Heart left ventricle (tissue), 16 donors: ENCODE measurements around the gene ARHGAP10. TPM values are rescaled to one million over a fixed set of nuclear protein-coding genes. Genes with fewer than 3 reads are reported as not detected.
A peak's percentile ranks its signal among the peaks of the same experiment; 100 is the strongest.

Experiments
- ATAC-seq, 4 donors: fragments of 200-7000 bp; cut with Tn5 transposase; one replicate each; pipeline ENCODE4 v1.9.1; 2020 to 2022; ENCODE audit warnings: moderate library complexity in 4 of 4, mild to moderate bottlenecking in 3 of 4, moderate number of reproducible peaks in 1 of 4
- DNase-seq, 5 donors: peaks; one replicate each; pipeline ENCODE4 v3.0.0-alpha.2; 2020
- H3K27ac ChIP-seq, 12 donors: fragments of 200-600 bp; sonication (generic) in 4 of 12; one replicate each; pipeline versions ENCODE4 v1.5.0 to v1.8.0; 2016 to 2022; ENCODE audit warnings: mild to moderate bottlenecking in 2 of 12
- H3K27me3 ChIP-seq, 9 donors: fragments of 200-600 bp; sonication (generic) in 2 of 9; one replicate each; pipeline versions ENCODE4 v1.5.1 to v1.8.0; 2016 to 2022; ENCODE audit warnings: mild to moderate bottlenecking in 3 of 9
- H3K36me3 ChIP-seq, 9 donors: fragments of 200-600 bp; sonication (generic) in 2 of 9; one replicate each; pipeline versions ENCODE4 v1.5.0 to v1.8.0; 2018 to 2022; ENCODE audit warnings: mild to moderate bottlenecking in 2 of 9
- H3K4me1 ChIP-seq, 12 donors: fragments of 200-600 bp; sonication (generic) in 4 of 12; one replicate each; pipeline versions ENCODE4 v1.5.0 to v1.8.0; 2016 to 2022; ENCODE audit warnings: mild to moderate bottlenecking in 3 of 12
- H3K4me3 ChIP-seq, 12 donors: fragments of 200-600 bp; sonication (generic) in 4 of 12; one replicate each; pipeline versions ENCODE4 v1.5.0 to v1.8.0; 2017 to 2022; ENCODE audit warnings: mild to moderate bottlenecking in 9 of 12, moderate library complexity in 4 of 12
- H3K9me3 ChIP-seq, 12 donors: fragments of 200-600 bp; sonication (generic) in 4 of 12; one replicate each; pipeline versions ENCODE4 v1.5.0 to v1.8.0; 2016 to 2022; ENCODE audit warnings: mild to moderate bottlenecking in 1 of 12
- POLR2A ChIP-seq, 2 donors: fragments of 450-650 bp; IDR thresholded peaks; one replicate each; pipeline ENCODE4 v1.6.1; 2017; ENCODE audit warnings: antibody characterized with exemption in 2 of 2, mild to moderate bottlenecking in 2 of 2, moderate library complexity in 2 of 2
- WGBS, 4 donors: extraction: QIAGEN DNeasy Blood & Tissue Kit in 2 of 4; methylation state at CpG; one replicate each; pipeline versions ENCODE4 v1.1.5 to v1.1.7; 2013 to 2018; 5-methylcytosine and 5-hydroxymethylcytosine counted together
- intact Hi-C, 10 donors: fragments of 100-400 bp; cut with DNase I; formaldehyde crosslinking; loops; one replicate each; pipeline versions ENCODE4 v1.11.1 to v1.14.2; 2022
- long read RNA-seq, 3 donors: library from polyadenylated mRNA; unstranded; transcript quantifications; one replicate each; pipeline ENCODE4 v2.0.0, GENCODE V29; 2020 to 2021
- polyA plus RNA-seq, 2 donors: library from polyadenylated mRNA; stranded (reverse); fragments of 200-250 nt; gene quantifications; one replicate each; pipeline ENCODE4 v1.2.3, GENCODE V29; 2013
- total RNA-seq, 9 donors: library from RNA; depleted of rRNA in 2 of 9; stranded (reverse); fragments of >200 nt in 2 of 9; fragmentation: NEBNext Ultra II Directional in 3 of 9; extraction: Animal tissue kit (Norgen Biotek cat#: 25700) in 3 of 9; gene quantifications; one replicate each; pipeline versions ENCODE4 v1.1.0 to v1.2.4, GENCODE V29; 2016 to 2023
- TF ChIP-seq, protein P1 (sequence below), 12 donors: fragments of 200-600 bp; sonication (generic) in 4 of 12; IDR thresholded peaks; one replicate each; pipeline versions ENCODE4 v1.5.0 to v1.8.0; 2018 to 2022; ENCODE audit warnings: antibody characterized with exemption in 12 of 12, mild to moderate bottlenecking in 5 of 12
- donor health status: ischemic (EF 13 %, LVEDD 7.1; RV severe dilation, severe dysfunction).
- donor health status: healthy with polysubstance abuse.
- donor health status: DM: no; HTN: yes; CAD: no.
- donor health status: DM: no; HTN: no; CAD: no.
- donor health status: ischemic (EF 25% LVEDD 6.9; RV normal size, moderate dysfunction).
- donor health status: ischemic (EF 25% LVEDD 5.7; RV mildly dilated, moderate dysfunction).
- donor health status: healthy.
- donor health status: DM: yes; HTN: yes; CAD: no.
- donor health status: ischemic (EF 35%, LVEDD 5.7; RV mildly dilated, moderate dysfunction).
- donor health status: nonischemic (EF 11% LVEDD 7.7; RV severe dilation, severe dysfunction).
- donor health status: DM: yes; HTN: yes; CAD: no.
- donor health status: PGD.
- donor health status: ischemic (EF 29% LVEDD 5.4; RV normal size, mild dysfunction).
- donor health status: nonischemic (EF 23%, LVEDD 6.1; RV moderate dilation, normal function).

Gene ARHGAP10, protein sequence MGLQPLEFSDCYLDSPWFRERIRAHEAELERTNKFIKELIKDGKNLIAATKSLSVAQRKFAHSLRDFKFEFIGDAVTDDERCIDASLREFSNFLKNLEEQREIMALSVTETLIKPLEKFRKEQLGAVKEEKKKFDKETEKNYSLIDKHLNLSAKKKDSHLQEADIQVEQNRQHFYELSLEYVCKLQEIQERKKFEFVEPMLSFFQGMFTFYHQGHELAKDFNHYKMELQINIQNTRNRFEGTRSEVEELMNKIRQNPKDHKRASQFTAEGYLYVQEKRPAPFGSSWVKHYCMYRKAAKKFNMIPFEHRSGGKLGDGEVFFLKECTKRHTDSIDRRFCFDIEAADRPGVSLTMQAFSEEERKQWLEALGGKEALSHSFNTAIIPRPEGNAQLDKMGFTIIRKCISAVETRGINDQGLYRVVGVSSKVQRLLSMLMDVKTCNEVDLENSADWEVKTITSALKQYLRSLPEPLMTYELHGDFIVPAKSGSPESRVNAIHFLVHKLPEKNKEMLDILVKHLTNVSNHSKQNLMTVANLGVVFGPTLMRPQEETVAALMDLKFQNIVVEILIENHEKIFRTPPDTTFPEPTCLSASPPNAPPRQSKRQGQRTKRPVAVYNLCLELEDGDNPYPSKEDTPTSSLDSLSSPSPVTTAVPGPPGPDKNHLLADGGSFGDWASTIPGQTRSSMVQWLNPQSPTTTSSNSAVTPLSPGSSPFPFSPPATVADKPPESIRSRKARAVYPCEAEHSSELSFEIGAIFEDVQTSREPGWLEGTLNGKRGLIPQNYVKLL
- total RNA-seq: 10 to 100 TPM; 30.6 to 64.2 (median 51.7) TPM
- polyA plus RNA-seq: 10 to 100 TPM; 39.8 to 73.7 TPM
- long read RNA-seq, donor 1, partial matches to known transcripts: 22 of 38 reads
- long read RNA-seq, donor 1, other reads (novel, unspliced or antisense): 13 of 38 reads
- long read RNA-seq, donor 2, transcript ARHGAP10-201 (23 exons, 3,299 nt): major isoform, 25 of 83 reads
- long read RNA-seq, donor 2, partial matches to known transcripts: 32 of 83 reads
- long read RNA-seq, donor 2, other reads (novel, unspliced or antisense): 24 of 83 reads
- long read RNA-seq, donor 3, transcript ARHGAP10-201 (23 exons, 3,299 nt): major isoform, 8 of 51 reads
- long read RNA-seq, donor 3, partial matches to known transcripts: 26 of 51 reads
- long read RNA-seq, donor 3, other reads (novel, unspliced or antisense): 15 of 51 reads

DNA sequence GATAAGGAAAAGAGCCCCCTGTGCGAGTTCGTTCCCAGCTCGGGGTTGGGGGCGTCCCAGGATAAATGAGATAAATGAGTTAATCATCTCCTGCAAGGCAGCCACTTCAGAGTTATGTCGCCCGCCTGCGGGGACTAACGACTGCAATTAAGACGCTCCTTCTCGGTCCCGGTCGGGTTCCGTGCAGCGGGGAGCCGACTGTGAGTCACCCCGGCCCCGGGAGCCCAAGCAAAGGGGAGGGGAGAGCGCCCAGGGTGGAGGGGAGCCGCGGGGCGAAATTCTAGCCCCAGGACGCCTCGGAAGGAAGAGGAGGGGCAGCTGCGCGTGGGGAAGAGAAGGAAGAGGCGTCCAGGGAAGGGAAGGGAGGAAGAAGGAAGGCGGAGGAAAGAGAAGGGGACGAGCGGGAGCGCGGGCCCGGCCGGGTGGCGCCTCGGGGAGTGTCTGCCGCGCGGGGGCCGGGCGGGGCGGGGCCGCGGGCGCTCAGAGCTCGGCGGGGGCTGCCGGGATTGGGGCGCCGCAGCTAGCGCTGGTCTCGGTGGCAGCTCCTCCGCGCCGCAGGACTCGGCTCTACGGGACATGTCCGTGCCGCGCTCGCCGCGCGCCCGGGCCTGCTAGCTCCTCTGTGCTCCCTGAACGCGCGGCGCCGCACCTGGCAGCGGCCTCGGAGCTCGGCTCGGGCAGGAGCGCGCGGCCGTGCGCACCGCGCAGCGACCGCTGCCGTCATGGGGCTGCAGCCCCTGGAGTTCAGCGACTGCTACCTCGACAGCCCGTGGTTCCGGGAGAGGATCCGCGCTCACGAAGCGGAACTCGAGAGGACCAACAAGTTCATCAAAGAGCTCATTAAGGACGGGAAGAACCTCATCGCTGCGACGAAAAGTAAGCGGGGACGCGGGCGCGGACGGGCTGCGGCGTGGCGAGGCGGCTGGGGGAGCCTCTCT lies at the start of gene ARHGAP10:
Gene ARHGAP10, plus strand, starts transcription at position 509 of the 938 bp plus-strand sequence. Its CDS starts 214 bp downstream, at position 723.
- peak; percentile 27 to 88 (median 80) for ATAC-seq
- Histone ChIP-seq H3K9me3 (no peaks in the 10 kb centered on the region), H3K4me3 (peak within 1 kb of the TSS; percentile 67 to 97 (median 86)), H3K4me1 (peaks cover 0 to 38% (median 28%) of the 10 kb centered on the region in 12 donors), H3K36me3 (no peaks in the 10 kb centered on the region), H3K27ac (peak within 1 kb of the TSS; percentile 83 to 96 (median 93)), H3K27me3 (no peaks in the 10 kb centered on the region)
- peak; percentile 81 to 89 (median 81) for DNase-seq
- 0 to 1% (median 0%) methylated on average over 41 to 106 of the region's 106 CpGs for WGBS, 4 donors
- TF ChIP-seq POLR2A (IDR thresholded peaks at IDR 0.05): peak in 1 of 2 donors; percentile 67
- TF ChIP-seq, protein P1, sequence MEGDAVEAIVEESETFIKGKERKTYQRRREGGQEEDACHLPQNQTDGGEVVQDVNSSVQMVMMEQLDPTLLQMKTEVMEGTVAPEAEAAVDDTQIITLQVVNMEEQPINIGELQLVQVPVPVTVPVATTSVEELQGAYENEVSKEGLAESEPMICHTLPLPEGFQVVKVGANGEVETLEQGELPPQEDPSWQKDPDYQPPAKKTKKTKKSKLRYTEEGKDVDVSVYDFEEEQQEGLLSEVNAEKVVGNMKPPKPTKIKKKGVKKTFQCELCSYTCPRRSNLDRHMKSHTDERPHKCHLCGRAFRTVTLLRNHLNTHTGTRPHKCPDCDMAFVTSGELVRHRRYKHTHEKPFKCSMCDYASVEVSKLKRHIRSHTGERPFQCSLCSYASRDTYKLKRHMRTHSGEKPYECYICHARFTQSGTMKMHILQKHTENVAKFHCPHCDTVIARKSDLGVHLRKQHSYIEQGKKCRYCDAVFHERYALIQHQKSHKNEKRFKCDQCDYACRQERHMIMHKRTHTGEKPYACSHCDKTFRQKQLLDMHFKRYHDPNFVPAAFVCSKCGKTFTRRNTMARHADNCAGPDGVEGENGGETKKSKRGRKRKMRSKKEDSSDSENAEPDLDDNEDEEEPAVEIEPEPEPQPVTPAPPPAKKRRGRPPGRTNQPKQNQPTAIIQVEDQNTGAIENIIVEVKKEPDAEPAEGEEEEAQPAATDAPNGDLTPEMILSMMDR (IDR thresholded peaks at IDR 0.05): no peak
- intact Hi-C loops: loop anchor here in 8 of 10 donors (1.0 to 10.0 kb wide), 13 partner anchors 40 to 135 kb away; no protein-coding TSS in a partner anchor

DNA sequence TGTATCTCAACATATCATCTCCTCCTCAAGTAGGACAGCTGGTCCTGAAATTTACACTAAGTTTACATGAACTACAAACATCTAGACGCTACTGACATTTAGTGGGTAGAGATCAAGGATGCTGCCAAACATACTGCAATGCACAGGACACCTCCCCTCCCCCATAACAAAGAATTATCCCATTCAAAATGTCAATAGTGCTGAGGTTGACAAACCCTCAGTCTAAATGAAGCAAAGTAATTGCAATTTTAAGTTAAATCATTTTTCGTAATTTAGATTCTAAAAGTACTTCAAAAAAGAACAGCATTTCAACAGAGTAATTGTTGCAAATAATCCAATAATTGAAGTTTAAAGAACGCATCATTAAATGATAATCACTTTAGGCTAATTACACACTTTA lies 49.1 kb upstream of the ARHGAP10 start:
- Histone ChIP-seq H3K36me3 (peaks cover 0 to 25% (median 4%) of the 10 kb centered on the region in 9 donors), H3K4me3 (peak overlapping the region in 11 of 12 donors; percentile 54 to 95 (median 82)), H3K4me1 (peaks cover 0 to 26% (median 9%) of the 10 kb centered on the region in 12 donors), H3K27ac (peak overlapping the region in 7 of 12 donors; percentile 84 to 94 (median 91)), H3K9me3 (no peaks in the 10 kb centered on the region), H3K27me3 (no peaks in the 10 kb centered on the region)
- DNase-seq (no peak), ATAC-seq (no peak)
- intact Hi-C loops: no loop called here
- TF ChIP-seq, protein P1 (IDR thresholded peaks at IDR 0.05): no peak
- no peak for TF ChIP-seq POLR2A (IDR thresholded peaks at IDR 0.05)
- WGBS, 4 donors: 70 to 79% (median 77%) methylated on average over 3 of the region's 3 CpGs

DNA sequence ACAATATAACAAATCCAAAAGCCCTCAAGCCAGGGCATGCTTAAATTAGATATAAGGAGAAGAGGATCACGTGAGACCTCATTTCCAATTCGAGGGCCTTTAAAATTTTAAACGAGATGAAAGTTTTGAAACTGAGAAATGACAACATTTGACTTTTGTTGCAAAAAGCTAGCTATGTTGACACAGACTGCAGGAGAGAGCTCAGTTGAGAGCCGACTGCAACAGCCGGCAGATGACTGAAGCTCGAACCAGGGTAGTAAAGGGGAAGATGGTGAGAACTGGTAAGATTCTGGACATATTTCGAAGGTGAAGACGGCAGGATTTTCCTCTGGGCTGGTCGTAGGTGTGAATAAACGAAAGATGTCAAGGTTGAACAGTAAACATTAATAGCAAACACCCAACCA lies 48.7 kb upstream of the ARHGAP10 start:
- Histone ChIP-seq H3K27ac (peak overlapping the region in 11 of 12 donors; percentile 79 to 94 (median 89)), H3K27me3 (no peaks in the 10 kb centered on the region), H3K4me3 (peak overlapping the region; percentile 49 to 95 (median 78)), H3K4me1 (peaks cover 0 to 21% (median 9%) of the 10 kb centered on the region in 12 donors), H3K36me3 (peaks cover 0 to 21% (median 4%) of the 10 kb centered on the region in 9 donors), H3K9me3 (no peaks in the 10 kb centered on the region)
- no peak for DNase-seq
- intact Hi-C loops: no loop called here
- ATAC-seq: peak in 2 of 4 donors; percentile 44 to 46
- whole genome bisulfite sequencing, 4 donors: 1 to 5% (median 3%) methylated on average over 10 of the region's 10 CpGs
- TF ChIP-seq POLR2A (IDR thresholded peaks at IDR 0.05): no peak
- TF ChIP-seq, protein P1 (IDR thresholded peaks at IDR 0.05): no peak
